Measurements from ENCODE around the gene PARD3B.

PARD3B gene

DNA sequence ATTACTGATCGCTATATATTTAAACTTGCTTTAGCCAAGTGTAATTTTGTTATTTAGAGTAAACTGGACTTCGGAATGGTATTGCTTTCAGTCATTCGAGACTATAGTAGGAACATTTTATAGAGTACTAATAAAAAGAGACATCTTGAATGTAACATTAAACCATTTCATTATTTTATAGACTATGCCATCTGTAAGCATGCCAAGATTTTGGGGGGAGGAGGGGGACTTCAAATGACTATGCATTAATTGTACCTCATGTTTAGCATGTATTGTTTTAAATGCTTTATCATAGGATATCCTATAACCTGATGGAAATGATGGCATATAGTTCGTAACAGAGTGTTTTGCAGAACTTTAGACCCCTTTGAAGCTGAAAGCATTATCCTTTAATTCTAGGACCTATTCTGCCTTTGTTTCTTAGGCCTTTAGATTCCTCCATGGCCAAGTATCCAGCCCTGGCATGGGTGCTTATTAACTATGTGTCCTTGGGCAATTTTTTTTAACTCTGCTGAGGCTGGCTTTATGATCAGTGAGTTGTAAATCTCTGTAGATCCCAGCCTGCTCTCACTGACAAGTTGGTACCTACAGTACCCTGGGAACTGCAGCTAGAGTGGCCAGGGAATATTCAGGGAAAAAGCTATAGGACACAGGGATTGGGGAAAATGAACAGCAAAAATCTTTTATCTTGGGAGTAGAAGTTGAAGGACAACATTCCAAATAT is 93.4 kb downstream of the PARD3B start:
- TF ChIP-seq POU2F2 (IDR thresholded peaks at IDR 0.05; ENCODE audit: low read depth, low read length) = no peak
- no peak for TF ChIP-seq PAX5 (IDR thresholded peaks at IDR 0.05; ENCODE audit: insufficient read depth, low read length, severe bottlenecking)
- no peak for TF ChIP-seq POLR2A (IDR thresholded peaks at IDR 0.05; ENCODE audit: low read depth, low read length)
- TF ChIP-seq POLR2AphosphoS5 (IDR thresholded peaks at IDR 0.05; ENCODE audit: low read depth, low read length) = no peak
- TF ChIP-seq SPI1 (IDR thresholded peaks at IDR 0.05; ENCODE audit: low read depth, low read length) = no peak
- no peak for TF ChIP-seq TAF1 (IDR thresholded peaks at IDR 0.05; ENCODE audit: low read depth, low read length)
- DNase-seq (ENCODE audit: insufficient read length, low spot score) (no peak), FAIRE-seq (no peak)

DNA sequence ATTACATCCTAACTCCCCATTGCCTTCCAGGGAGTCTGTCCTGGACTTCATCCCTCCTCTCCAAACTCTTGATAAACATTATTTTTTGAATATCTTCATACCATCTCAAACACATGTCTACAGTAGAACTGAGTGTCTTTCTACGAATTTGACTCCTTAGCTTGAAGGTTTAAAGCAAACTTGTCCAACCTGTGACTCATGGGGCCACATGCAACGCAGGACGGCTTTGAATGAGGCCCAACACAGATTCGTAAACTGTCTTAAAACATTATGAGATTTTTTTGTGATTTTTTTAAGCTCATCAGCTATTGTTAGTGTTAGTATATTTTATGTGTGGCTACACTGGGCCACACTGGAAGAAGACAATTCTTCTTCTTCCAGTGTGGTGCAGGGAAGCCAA is 98.1 kb downstream of the PARD3B start:
- no peak for TF ChIP-seq POU2F2 (IDR thresholded peaks at IDR 0.05; ENCODE audit: low read depth, low read length)
- no peak for TF ChIP-seq PAX5 (IDR thresholded peaks at IDR 0.05; ENCODE audit: insufficient read depth, low read length, severe bottlenecking)
- no peak for TF ChIP-seq POLR2A (IDR thresholded peaks at IDR 0.05; ENCODE audit: low read depth, low read length)
- no peak for TF ChIP-seq SPI1 (IDR thresholded peaks at IDR 0.05; ENCODE audit: low read depth, low read length)
- FAIRE-seq = no peak
- DNase-seq (ENCODE audit: insufficient read length, low spot score) = no peak

GRCh38 chr2:204645018-204645773 is 99.9 kb downstream of the PARD3B start:
- TF ChIP-seq POU2F2 (IDR thresholded peaks at IDR 0.05; ENCODE audit: low read depth, low read length) = no peak
- TF ChIP-seq TAF1 (IDR thresholded peaks at IDR 0.05; ENCODE audit: low read depth, low read length) = no peak
- no peak for TF ChIP-seq SPI1 (IDR thresholded peaks at IDR 0.05; ENCODE audit: low read depth, low read length)
- no peak for TF ChIP-seq POLR2AphosphoS5 (IDR thresholded peaks at IDR 0.05; ENCODE audit: low read depth, low read length)
- TF ChIP-seq POLR2A (IDR thresholded peaks at IDR 0.05; ENCODE audit: low read depth, low read length) = no peak
- TF ChIP-seq PAX5 (IDR thresholded peaks at IDR 0.05; ENCODE audit: insufficient read depth, low read length, severe bottlenecking) = no peak
- FAIRE-seq = no peak

GRCh38 chr2:204647626-204648025 is 102.4 kb downstream of the PARD3B start:
- DNase-seq (ENCODE audit: insufficient read length, low spot score) = no peak
- no peak for FAIRE-seq
- TF ChIP-seq POLR2A (IDR thresholded peaks at IDR 0.05; ENCODE audit: low read depth, low read length) (no peak), SPI1 (IDR thresholded peaks at IDR 0.05; ENCODE audit: low read depth, low read length) (no peak), PAX5 (IDR thresholded peaks at IDR 0.05; ENCODE audit: insufficient read depth, low read length, severe bottlenecking) (no peak), TAF1 (IDR thresholded peaks at IDR 0.05; ENCODE audit: low read depth, low read length) (no peak), POLR2AphosphoS5 (IDR thresholded peaks at IDR 0.05; ENCODE audit: low read depth, low read length) (no peak), POU2F2 (IDR thresholded peaks at IDR 0.05; ENCODE audit: low read depth, low read length) (no peak)

More at GRCh38 chr2:204645018-204645773, 99.9 kb downstream of the PARD3B start:
- no peak for DNase-seq (ENCODE audit: insufficient read length, low spot score)

- TF ChIP-seq POLR2A (IDR thresholded peaks at IDR 0.05; ENCODE audit: low read depth, low read length) (no peak), TAF1 (IDR thresholded peaks at IDR 0.05; ENCODE audit: low read depth, low read length) (no peak), PAX5 (IDR thresholded peaks at IDR 0.05; ENCODE audit: insufficient read depth, low read length, severe bottlenecking) (no peak), SPI1 (IDR thresholded peaks at IDR 0.05; ENCODE audit: low read depth, low read length) (no peak), POU2F2 (IDR thresholded peaks at IDR 0.05; ENCODE audit: low read depth, low read length) (no peak), POLR2AphosphoS5 (IDR thresholded peaks at IDR 0.05; ENCODE audit: low read depth, low read length) (no peak)
- DNase-seq (ENCODE audit: insufficient read length, low spot score) = no peak
- FAIRE-seq = no peak
Measured at GRCh38 chr2:204650611-204651010, 105.3 kb downstream of the PARD3B start.

- TF ChIP-seq TAF1 (IDR thresholded peaks at IDR 0.05; ENCODE audit: low read depth, low read length) = no peak
- no peak for FAIRE-seq
- no peak for DNase-seq (ENCODE audit: insufficient read length, low spot score)
Measured at GRCh38 chr2:204652063-204652462, 106.8 kb downstream of the PARD3B start.

- DNase-seq (ENCODE audit: insufficient read length, low spot score) (no peak), FAIRE-seq (no peak)
- no peak for TF ChIP-seq SPI1 (IDR thresholded peaks at IDR 0.05; ENCODE audit: low read depth, low read length)
Measured at GRCh38 chr2:204654669-204655068, 109.4 kb downstream of the PARD3B start.

- no peak for FAIRE-seq
- TF ChIP-seq PAX5 (IDR thresholded peaks at IDR 0.05; ENCODE audit: insufficient read depth, low read length, severe bottlenecking) (no peak), POLR2AphosphoS5 (IDR thresholded peaks at IDR 0.05; ENCODE audit: low read depth, low read length) (no peak), TAF1 (IDR thresholded peaks at IDR 0.05; ENCODE audit: low read depth, low read length) (no peak), POLR2A (IDR thresholded peaks at IDR 0.05; ENCODE audit: low read depth, low read length) (no peak), POU2F2 (IDR thresholded peaks at IDR 0.05; ENCODE audit: low read depth, low read length) (no peak), SPI1 (IDR thresholded peaks at IDR 0.05; ENCODE audit: low read depth, low read length) (no peak)
- DNase-seq (ENCODE audit: insufficient read length, low spot score) = no peak
Measured at GRCh38 chr2:204655101-204655500, 109.8 kb downstream of the PARD3B start.

GRCh38 chr2:204655626-204656025 is 110.4 kb downstream of the PARD3B start:
- no peak for TF ChIP-seq POU2F2 (IDR thresholded peaks at IDR 0.05; ENCODE audit: low read depth, low read length)
- no peak for TF ChIP-seq PAX5 (IDR thresholded peaks at IDR 0.05; ENCODE audit: insufficient read depth, low read length, severe bottlenecking)
- TF ChIP-seq POLR2AphosphoS5 (IDR thresholded peaks at IDR 0.05; ENCODE audit: low read depth, low read length) = no peak
- TF ChIP-seq TAF1 (IDR thresholded peaks at IDR 0.05; ENCODE audit: low read depth, low read length) = no peak
- no peak for TF ChIP-seq POLR2A (IDR thresholded peaks at IDR 0.05; ENCODE audit: low read depth, low read length)
- TF ChIP-seq SPI1 (IDR thresholded peaks at IDR 0.05; ENCODE audit: low read depth, low read length) = no peak
- DNase-seq (ENCODE audit: insufficient read length, low spot score) = no peak
- no peak for FAIRE-seq

DNA sequence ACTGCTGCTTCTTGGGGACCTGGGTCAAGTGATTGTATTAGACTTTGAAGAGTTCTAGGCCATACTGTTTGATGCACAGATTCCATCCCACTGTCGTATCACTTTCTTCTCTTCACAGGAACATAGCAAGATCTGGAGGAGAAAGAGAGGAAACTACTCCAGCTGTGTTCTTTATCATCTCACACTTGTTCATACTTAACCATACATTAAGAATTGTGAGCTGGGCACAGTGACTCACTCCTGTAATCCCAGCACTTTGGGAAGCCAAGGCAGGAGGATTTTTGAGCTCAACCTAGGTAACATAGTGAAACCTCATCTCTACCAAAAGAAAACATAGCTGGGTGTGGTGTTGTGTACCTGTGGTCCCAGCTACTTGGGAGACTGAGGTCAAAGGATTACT is 111.7 kb downstream of the PARD3B start:
- no peak for DNase-seq (ENCODE audit: insufficient read length, low spot score)
- no peak for FAIRE-seq
- TF ChIP-seq TAF1 (IDR thresholded peaks at IDR 0.05; ENCODE audit: low read depth, low read length) = no peak
- TF ChIP-seq PAX5 (IDR thresholded peaks at IDR 0.05; ENCODE audit: insufficient read depth, low read length, severe bottlenecking) = no peak
- no peak for TF ChIP-seq SPI1 (IDR thresholded peaks at IDR 0.05; ENCODE audit: low read depth, low read length)
- no peak for TF ChIP-seq POLR2A (IDR thresholded peaks at IDR 0.05; ENCODE audit: low read depth, low read length)
- TF ChIP-seq POLR2AphosphoS5 (IDR thresholded peaks at IDR 0.05; ENCODE audit: low read depth, low read length) = no peak
- TF ChIP-seq POU2F2 (IDR thresholded peaks at IDR 0.05; ENCODE audit: low read depth, low read length) = no peak

All from GM12891 (cell line).